B cell (primary cell): ENCODE data around the gene EPDR1. TPM values are rescaled to one million over a fixed set of nuclear protein-coding genes. Genes with fewer than 3 reads are reported as not detected.

Experiments
- ATAC-seq: fragments of 200-7000 bp; cut with Tn5 transposase; one replicate; pipeline ENCODE4 v1.10.0; 2021; ENCODE audit warnings: low read depth, mild to moderate bottlenecking, moderate number of reproducible peaks, moderate library complexity
- CTCF ChIA-PET: fragments of 350-600 bp; sonication (Branson Sonifier 250); formaldehyde crosslinking; loops from one replicate; lab custom pipeline; 2021; ENCODE audit warnings: antibody characterized with exemption, inconsistent platforms; lab: Charles Lee
- POLR2A ChIA-PET: fragments of 350-600 bp; sonication (Branson Sonifier 250); formaldehyde crosslinking; loops from one replicate; lab custom pipeline; 2021; ENCODE audit warnings: antibody characterized with exemption; lab: Charles Lee
- DNase-seq: peaks from one replicate; pipeline ENCODE4 v3.0.0; 2013
- H2AFZ ChIP-seq: 2 replicates; pipeline ENCODE4 v1.6.1; 2012; ENCODE audit warnings: mild to moderate bottlenecking, low read depth, low read length; ENCODE audit not compliant: insufficient read depth, poor library complexity, severe bottlenecking
- H3K27ac ChIP-seq, 2 donors: 1 replicate in 1 of 2; 2 replicates in 1 of 2; pipeline ENCODE4 v1.5.1; 2012 to 2013; ENCODE audit warnings: low read length in 2 of 2, mild to moderate bottlenecking in 2 of 2, moderate library complexity in 1 of 2
- H3K27me3 ChIP-seq, 4 experiments: fragments of 200-600 bp in 1 of 4; sonication (generic) in 1 of 4; replicated peaks in 1 of 4; 1 replicate in 2 of 4; 2 replicates in 2 of 4; pipeline versions ENCODE4 v1.6.1 to v1.7.0; 2013 to 2016; ENCODE audit warnings: low read length in 3 of 4, mild to moderate bottlenecking in 2 of 4, mixed read lengths in 1 of 4, moderate library complexity in 1 of 4; ENCODE audit not compliant: insufficient read depth in 4 of 4, control insufficient read depth in 3 of 4; ENCODE audit errors: control extremely low read depth in 1 of 4
- H3K36me3 ChIP-seq, 2 experiments: replicated peaks in 1 of 2; 1 replicate in 1 of 2; 2 replicates in 1 of 2; pipeline versions ENCODE4 v1.6.1 to v1.7.1; 2013; ENCODE audit warnings: low read length in 1 of 2; ENCODE audit not compliant: insufficient read depth in 2 of 2, control insufficient read depth in 1 of 2; ENCODE audit errors: control extremely low read depth in 1 of 2, extremely low read depth in 1 of 2
- H3K4me1 ChIP-seq, 2 donors: fragments of 200-600 bp in 1 of 2; sonication (generic) in 1 of 2; 1 replicate in 1 of 2; 2 replicates in 1 of 2; pipeline versions ENCODE4 v1.5.1 to v1.6.1; 2013 to 2017; ENCODE audit warnings: low read length in 2 of 2; ENCODE audit not compliant: control insufficient read depth in 2 of 2, insufficient read depth in 2 of 2
- H3K4me2 ChIP-seq: replicated peaks from 2 replicates; pipeline ENCODE3; 2012; ENCODE audit warnings: mild to moderate bottlenecking, low read depth, low read length; ENCODE audit not compliant: poor library complexity, severe bottlenecking
- H3K4me3 ChIP-seq, 5 experiments: fragments of 200-600 bp in 1 of 5; sonication (generic) in 1 of 5; 1 replicate in 3 of 5; 2 replicates in 2 of 5; pipeline versions ENCODE4 v1.5.1 to v1.7.0; 2011 to 2016; ENCODE audit warnings: low read length in 4 of 5, mild to moderate bottlenecking in 4 of 5, low read depth in 2 of 5, control low read depth in 1 of 5, moderate library complexity in 1 of 5; ENCODE audit not compliant: insufficient read depth in 1 of 5; ENCODE audit errors: control extremely low read depth in 1 of 5, extremely low read depth in 1 of 5
- H3K79me2 ChIP-seq: fragments of 200-600 bp; sonication (generic); one replicate; pipeline ENCODE4 v1.6.0; 2016; ENCODE audit warnings: low read length; ENCODE audit not compliant: control insufficient read depth, insufficient read depth
- H3K9ac ChIP-seq: fragments of 200-600 bp; sonication (generic); 2 replicates; pipeline ENCODE4 v1.6.1; 2017; ENCODE audit warnings: mild to moderate bottlenecking, low read length, moderate library complexity
- H3K9me3 ChIP-seq, 3 donors: one replicate each; pipeline versions ENCODE4 v1.6.1 to v1.7.1; 2013; ENCODE audit warnings: low read length in 2 of 3; ENCODE audit not compliant: control insufficient read depth in 2 of 3, insufficient read depth in 1 of 3; ENCODE audit errors: control extremely low read depth in 1 of 3
- H4K20me1 ChIP-seq: 2 replicates; pipeline ENCODE4 v1.6.0; 2012; ENCODE audit warnings: mild to moderate bottlenecking, low read length; ENCODE audit not compliant: insufficient read depth, control insufficient read depth, poor library complexity, severe bottlenecking
- H3K27ac Mint-ChIP-seq: one replicate; pipeline ENCODE4 v1.8.0; 2021; ENCODE audit warnings: mixed read lengths
- H3K27me3 Mint-ChIP-seq: one replicate; pipeline ENCODE4 v1.8.0; 2021; ENCODE audit warnings: mixed read lengths
- H3K4me1 Mint-ChIP-seq: one replicate; pipeline ENCODE4 v1.8.0; 2021; ENCODE audit warnings: mixed read lengths
- H3K4me3 Mint-ChIP-seq: one replicate; pipeline ENCODE4 v1.8.0; 2021; ENCODE audit warnings: mixed read lengths
- H3K9me3 Mint-ChIP-seq: one replicate; pipeline ENCODE4 v1.8.0; 2022; ENCODE audit warnings: mixed read lengths; ENCODE audit not compliant: insufficient read depth
- CTCF ChIP-seq: fragments of 200-600 bp; IDR thresholded peaks from one replicate; pipeline ENCODE4 v1.8.0; 2022; ENCODE audit warnings: antibody characterized with exemption, mild to moderate bottlenecking
- EZH2 ChIP-seq: IDR thresholded peaks from 2 replicates; pipeline ENCODE4 v1.6.1; 2012; ENCODE audit warnings: borderline replicate concordance, low read depth, mild to moderate bottlenecking, moderate library complexity, low read length; ENCODE audit not compliant: insufficient read depth, poor library complexity, severe bottlenecking
- WGBS: methylation state at CpG from one replicate; pipeline ENCODE4 v1.1.5; 2013; ENCODE audit warnings: missing lambda C conversion rate; ENCODE audit not compliant: insufficient coverage; 5-methylcytosine and 5-hydroxymethylcytosine counted together
- intact Hi-C: fragments of 100-400 bp; cut with micrococcal nuclease; formaldehyde crosslinking; loops from one replicate; pipeline ENCODE4 v1.10.0; 2022
- polyA plus RNA-seq: library from polyadenylated mRNA; depleted of rRNA; stranded (reverse); fragments of >200 nt; gene quantifications from 2 replicates; pipeline ENCODE4 v1.2.3, GENCODE V29; 2012
- total RNA-seq, 2 donors: library from RNA; stranded (reverse); fragments of 120-200 nt in 1 of 2; gene quantifications; 1 replicate in 1 of 2; 2 replicates in 1 of 2; pipeline versions ENCODE4 v1.2.3 to v1.2.4, GENCODE V29; 2013 to 2022

The EPDR1 gene
- total and polyA plus RNA-seq, 2 donors (not counting 1 experiment from before 2014, with no cell fraction given), result not detected

- WGBS, result 96% methylated on average over 4 of the region's 8 CpGs
- no peak overlapping the region for H3K4me3 Mint-ChIP-seq
- H3K27ac Mint-ChIP-seq, result no peak overlapping the region
- DNase-seq, result no peak
- ChIA-PET POLR2A (no interaction called here), CTCF (no interaction called here)
- H2AFZ ChIP-seq, result no peak overlapping the region
- H3K4me2 ChIP-seq, result no peak overlapping the region
- H3K9me3 ChIP-seq, result no peaks in the 10 kb centered on the region
- H3K4me1 ChIP-seq, result no peaks in the 10 kb centered on the region
- H3K4me1 Mint-ChIP-seq, result no peaks in the 10 kb centered on the region
- no peaks in the 10 kb centered on the region for H3K27me3 ChIP-seq
- no peaks in the 10 kb centered on the region for H3K36me3 ChIP-seq
- no peak overlapping the region for H3K4me3 ChIP-seq
- TF ChIP-seq EZH2 (no peak), CTCF (no peak)
- H3K9me3 Mint-ChIP-seq, result no peaks in the 10 kb centered on the region
- no peak overlapping the region for H3K27ac ChIP-seq
- no peak for ATAC-seq
- no peaks in the 10 kb centered on the region for H3K79me2 ChIP-seq
- intact Hi-C loops, result no loop called here
- H3K9ac ChIP-seq, result no peak overlapping the region
- H4K20me1 ChIP-seq, result no peaks in the 10 kb centered on the region
- peaks cover 5% of the 10 kb centered on the region for H3K27me3 Mint-ChIP-seq
Observed at GRCh38 chr7:37943905-37944736, 23.7 kb downstream of the EPDR1 start.

DNA sequence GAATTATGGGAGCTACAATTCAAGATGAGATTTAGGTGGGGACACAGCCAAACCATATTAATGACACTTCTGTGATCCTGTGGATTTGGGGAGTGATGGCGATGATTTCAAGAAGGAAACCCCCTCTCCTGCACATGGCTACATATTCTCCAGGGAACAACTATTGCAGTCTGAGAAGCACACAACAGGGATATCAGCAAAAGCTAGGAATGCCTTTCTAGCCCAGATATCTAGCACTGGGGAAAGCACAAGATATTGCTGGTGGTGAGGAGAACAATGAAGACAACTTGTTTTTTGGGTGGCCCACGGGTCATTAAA, 24.3 kb downstream of the EPDR1 start:
- H2AFZ ChIP-seq, result no peak overlapping the region

More for the DNA sequence above, 24.3 kb downstream of the EPDR1 start:
- no peak overlapping the region for H3K4me3 Mint-ChIP-seq
- WGBS, result no CpG with 5 or more reads among the region's 2 CpGs
- H3K4me1 Mint-ChIP-seq, result no peaks in the 10 kb centered on the region
- POLR2A ChIA-PET, result no interaction called here
- no peaks in the 10 kb centered on the region for H3K9me3 Mint-ChIP-seq
- CTCF ChIA-PET, result no interaction called here
- H3K4me1 ChIP-seq, result no peaks in the 10 kb centered on the region
- no peak for ATAC-seq
- no peaks in the 10 kb centered on the region for H3K27me3 ChIP-seq
- DNase-seq, result no peak
- intact Hi-C loops, result no loop called here
- H3K4me2 ChIP-seq, result no peak overlapping the region
- H3K9ac ChIP-seq, result no peak overlapping the region
- no peak overlapping the region for H3K4me3 ChIP-seq
- H3K79me2 ChIP-seq, result no peaks in the 10 kb centered on the region
- H3K27ac ChIP-seq, result no peak overlapping the region
- no peaks in the 10 kb centered on the region for H3K9me3 ChIP-seq
- peaks cover 5% of the 10 kb centered on the region for H3K27me3 Mint-ChIP-seq
- TF ChIP-seq CTCF (no peak), EZH2 (no peak)
- no peaks in the 10 kb centered on the region for H4K20me1 ChIP-seq
- no peak overlapping the region for H3K27ac Mint-ChIP-seq
- H3K36me3 ChIP-seq, result no peaks in the 10 kb centered on the region
